Left ventricle myocardium superior (tissue), 1 donor: ENCODE data around the gene PARL. TPM values are rescaled to one million over a fixed set of nuclear protein-coding genes. Genes with fewer than 3 reads are reported as not detected.

ENCODE experiments used
- ATAC-seq: fragments of 200-7000 bp; cut with Tn5 transposase; one replicate; pipeline ENCODE4 v1.9.1; 2020; ENCODE audit warnings: mild to moderate bottlenecking, moderate library complexity
- DNase-seq: peaks from one replicate; pipeline ENCODE4 v3.0.0-alpha.2; 2020
- intact Hi-C: fragments of 100-400 bp; cut with micrococcal nuclease; formaldehyde crosslinking; loops from one replicate; pipeline ENCODE4 v1.11.0; 2022
- total RNA-seq: library from RNA; stranded (reverse); fragmentation: NEBNext Ultra II Directional; extraction: Animal tissue kit (Norgen Biotek cat#: 25700); gene quantifications from one replicate; pipeline ENCODE4 v1.2.1, GENCODE V29; 2021
- donor health status: DM: no; HTN: yes; CAD: no; lungs with severe emphysema.

PARL gene
- total RNA-seq, 1 donor from 2014 or later: 58.0 TPM

DNA sequence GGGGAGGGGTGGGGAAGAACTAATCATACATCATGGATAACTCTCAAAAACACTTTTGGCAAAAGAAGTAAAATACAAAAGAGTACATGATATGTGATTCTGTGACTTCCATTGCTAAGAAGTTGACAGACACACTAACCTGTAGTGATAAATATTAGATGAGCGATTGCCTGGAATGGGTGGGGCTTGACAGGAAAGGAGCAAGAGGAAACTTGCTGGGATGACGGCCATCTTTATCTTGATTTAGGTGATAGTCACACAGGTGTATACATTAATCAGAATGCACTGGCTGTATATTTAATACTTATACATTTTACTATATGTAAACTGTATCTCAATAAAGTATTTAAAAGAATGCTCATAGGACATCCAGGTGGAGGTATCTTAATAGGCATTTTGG is 13.1 kb downstream of the PARL start:
- DNase-seq (no peak), ATAC-seq (no peak)
- intact Hi-C loops: no loop called here

GRCh38 chr3:183870563-183870962 is 14.1 kb downstream of the PARL start:
- intact Hi-C loops: no loop called here
- ATAC-seq (no peak), DNase-seq (no peak)

- ATAC-seq: no peak
- intact Hi-C loops: no loop called here
Measured at GRCh38 chr3:183868796-183869195, 15.9 kb downstream of the PARL start.

DNA sequence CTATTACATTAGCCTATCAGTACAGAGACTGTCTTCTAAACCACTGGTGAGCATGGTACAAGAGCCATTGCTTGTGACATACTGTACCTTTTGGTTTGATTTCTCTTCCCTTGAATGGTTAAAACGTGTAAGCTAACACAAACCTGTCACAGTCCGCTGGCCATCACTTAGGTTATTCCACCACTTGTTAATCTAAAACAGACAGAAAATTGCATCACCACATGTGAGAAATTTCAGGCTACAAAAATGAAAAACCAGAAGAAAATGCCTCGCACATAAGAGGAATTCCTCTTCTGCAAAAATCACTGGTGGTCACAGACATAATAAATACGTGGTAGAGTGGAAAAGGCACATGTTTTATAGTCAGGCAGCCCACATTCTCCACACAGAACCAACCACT is 22.1 kb downstream of the PARL start:
- ATAC-seq (no peak), DNase-seq (no peak)
- intact Hi-C loops: no loop called here

More at GRCh38 chr3:183868796-183869195, 15.9 kb downstream of the PARL start:
- no peak for DNase-seq

DNA sequence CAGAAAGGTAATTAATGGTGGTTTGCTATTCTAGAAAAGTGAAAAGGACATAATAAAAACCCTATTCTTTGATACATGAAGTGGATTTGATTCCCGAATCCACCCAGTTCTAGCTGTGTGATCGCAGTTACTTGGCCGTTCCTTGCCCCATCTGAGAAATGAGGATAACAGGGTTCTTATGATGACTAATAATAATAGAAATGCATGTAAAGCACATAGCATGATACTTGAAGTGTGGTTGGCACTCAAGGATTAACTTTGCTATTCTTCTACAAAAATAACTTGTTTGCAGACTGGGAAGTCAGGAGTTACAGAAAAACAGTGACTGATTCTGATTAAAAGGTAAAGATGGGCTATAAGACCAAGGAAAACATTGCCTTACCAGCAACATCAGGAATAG is 26.8 kb downstream of the PARL start:
- DNase-seq (no peak), ATAC-seq (no peak)
- intact Hi-C loops: no loop called here

- DNase-seq (no peak), ATAC-seq (no peak)
- intact Hi-C loops: no loop called here
Measured at GRCh38 chr3:183854318-183855035, 30.2 kb downstream of the PARL start.

GRCh38 chr3:183845608-183846288 is 38.9 kb downstream of the PARL start:
- intact Hi-C loops: no loop called here
- no peak for ATAC-seq
- no peak for DNase-seq

DNA sequence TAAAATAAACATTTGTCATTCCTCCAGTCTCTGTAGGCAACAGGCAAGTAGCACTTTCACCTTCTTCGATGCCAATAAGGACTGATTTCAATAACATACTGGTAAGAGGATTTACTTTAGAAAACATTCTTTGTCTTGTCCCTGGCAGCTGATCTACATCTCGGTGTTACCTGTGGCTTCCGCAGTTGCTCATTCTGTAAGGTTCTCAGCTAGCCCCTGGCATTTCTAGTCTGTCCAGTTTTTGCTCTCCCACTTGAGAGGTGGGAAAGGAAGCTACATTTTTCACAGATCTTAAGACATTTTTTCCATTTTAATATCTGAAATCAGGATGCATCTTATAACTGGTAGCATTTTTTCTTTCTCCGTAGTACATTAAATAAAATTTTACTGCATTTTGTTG is 39.6 kb downstream of the PARL start:
- DNase-seq: no peak
- no peak for ATAC-seq
- intact Hi-C loops: no loop called here

- intact Hi-C loops: no loop called here
- ATAC-seq: no peak
- no peak for DNase-seq
Measured at GRCh38 chr3:183844606-183845005, 40.1 kb downstream of the PARL start.

DNA sequence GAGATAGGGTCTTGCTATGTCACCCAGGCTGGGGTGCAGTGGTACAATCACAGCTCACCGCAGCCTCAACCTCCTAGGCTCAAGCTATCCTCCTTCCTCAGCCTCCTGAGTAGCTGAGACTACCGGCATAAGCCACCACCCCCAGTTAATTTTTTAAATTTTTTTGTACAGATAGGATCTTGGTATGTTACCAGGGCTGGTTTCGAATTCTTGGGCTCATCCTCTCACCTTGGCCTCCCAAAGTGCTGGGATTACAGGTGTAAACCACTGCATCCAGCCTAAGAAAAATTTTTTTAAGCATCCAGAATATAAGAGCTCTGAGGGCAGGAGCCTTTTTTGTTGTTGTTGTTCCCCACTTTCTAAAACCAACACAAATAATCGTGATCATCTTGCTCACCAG is 44.9 kb downstream of the PARL start:
- intact Hi-C loops: no loop called here
- no peak for DNase-seq
- ATAC-seq: no peak

- DNase-seq (no peak), ATAC-seq (no peak)
- intact Hi-C loops: no loop called here
Measured at GRCh38 chr3:183837894-183838293, 46.8 kb downstream of the PARL start.

GRCh38 chr3:183837390-183837789 is 47.3 kb downstream of the PARL start:
- DNase-seq (no peak), ATAC-seq (no peak)
- intact Hi-C loops: no loop called here

DNA sequence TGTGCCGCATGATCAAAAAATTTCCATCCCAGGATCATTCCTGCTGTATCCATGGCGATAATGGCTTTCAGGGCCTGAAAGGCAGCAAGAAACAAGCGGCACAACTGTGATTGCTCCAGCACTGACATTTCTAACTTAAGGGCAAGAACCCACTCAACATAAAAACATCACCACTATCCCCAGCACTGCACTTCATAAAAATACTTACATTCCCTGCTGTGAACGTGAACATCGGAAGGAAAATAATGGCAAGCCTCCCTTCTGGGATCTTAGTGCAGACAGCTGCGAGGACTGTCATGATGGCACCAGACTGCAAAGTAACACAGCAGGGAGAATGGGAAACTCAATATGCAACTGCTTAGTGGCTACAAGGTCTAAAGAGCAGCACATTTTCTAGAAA is 51.2 kb downstream of the PARL start:
- DNase-seq: no peak
- no peak for ATAC-seq
- intact Hi-C loops: no loop called here

- DNase-seq: no peak
Measured at GRCh38 chr3:183830187-183830586, 54.5 kb downstream of the PARL start.

GRCh38 chr3:183829466-183829865 is 55.2 kb downstream of the PARL start:
- intact Hi-C loops: no loop called here
- DNase-seq (no peak), ATAC-seq (no peak)

More at GRCh38 chr3:183830187-183830586, 54.5 kb downstream of the PARL start:
- no peak for ATAC-seq
- intact Hi-C loops: no loop called here

GRCh38 chr3:183828538-183828870 is 56.2 kb downstream of the PARL start:
- DNase-seq (no peak), ATAC-seq (no peak)
- intact Hi-C loops: no loop called here

- intact Hi-C loops: no loop called here
- DNase-seq (no peak), ATAC-seq (no peak)
Measured at GRCh38 chr3:183827809-183828537, 56.7 kb downstream of the PARL start.

- DNase-seq (peak; percentile 48), ATAC-seq (peak; percentile 50)
- intact Hi-C loops: no loop called here
Measured at GRCh38 chr3:183826448-183827250, 58.0 kb downstream of the PARL start.

DNA sequence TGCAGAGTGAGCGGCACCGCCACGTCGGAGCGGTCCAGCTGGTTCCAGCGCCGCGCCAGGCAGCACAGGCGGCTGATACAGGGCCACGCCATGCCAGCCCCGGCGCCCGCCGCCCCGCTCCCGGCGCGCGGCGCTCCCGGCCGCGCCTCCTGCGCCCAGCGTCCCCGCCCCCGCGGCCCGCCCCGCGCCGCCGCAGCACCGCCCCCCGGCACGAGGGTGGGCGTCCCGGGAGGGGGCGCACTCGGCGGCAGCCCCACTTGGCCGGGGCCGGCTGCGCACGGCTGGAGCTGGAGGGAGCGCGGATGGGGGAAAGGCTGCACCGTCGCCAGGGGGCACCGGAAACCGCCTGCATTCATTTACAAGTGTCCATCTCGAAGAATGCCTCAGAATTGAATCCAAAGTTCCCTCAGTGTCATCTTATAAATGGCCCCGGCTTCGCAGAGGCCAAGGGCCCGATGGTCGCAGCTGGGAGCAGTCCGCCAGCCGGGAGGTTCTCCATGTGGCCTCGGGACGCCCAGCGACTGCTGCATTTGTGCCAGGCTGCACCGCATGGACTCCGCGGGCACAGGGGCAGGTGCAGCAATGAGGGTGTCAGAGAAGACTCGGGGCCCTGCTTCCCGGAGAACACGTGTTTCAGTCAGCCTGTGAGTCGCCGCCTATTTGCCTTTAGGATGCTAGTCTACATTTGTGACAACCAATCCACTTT is 59.1 kb downstream of the PARL start, which contains the start of gene MAP6D1:
MAP6D1 (minus strand) TSS at position 122 of the 706 bp plus-strand sequence; CDS start at position 92, 30 bp downstream.
- DNase-seq (peak; percentile 60), ATAC-seq (peak; percentile 73)
- intact Hi-C loops: no loop called here
